Prostate gland (tissue), 2 donors: ENCODE measurements around the gene SMIM38. TPM values are rescaled to one million over a fixed set of nuclear protein-coding genes. Genes with fewer than 3 reads are reported as not detected.

Experiments
- DNase-seq: peaks from one replicate; pipeline ENCODE4 v3.0.0-alpha.2; 2019; ENCODE audit warnings: low spot score
- H3K27ac ChIP-seq, 2 donors: fragments of 200-600 bp; sonication (generic); 2 replicates each; pipeline ENCODE4 v1.5.1; 2017 to 2019
- H3K27me3 ChIP-seq: fragments of 200-600 bp; sonication (generic); replicated peaks from 2 replicates; pipeline ENCODE4 v1.5.1; 2019; ENCODE audit not compliant: insufficient read depth
- H3K36me3 ChIP-seq, 2 donors: fragments of 200-600 bp; sonication (generic); 1 replicate in 1 of 2; 2 replicates in 1 of 2; pipeline versions ENCODE4 v1.5.1 to v1.8.1; 2017 to 2019
- H3K4me1 ChIP-seq: fragments of 200-600 bp; sonication (generic); replicated peaks from 2 replicates; pipeline ENCODE4 v1.5.1; 2019
- H3K4me3 ChIP-seq, 2 donors: fragments of 200-600 bp; sonication (generic); 2 replicates each; pipeline ENCODE4 v1.5.1; 2017 to 2019
- H3K9me3 ChIP-seq: fragments of 200-600 bp; sonication (generic); 2 replicates; pipeline ENCODE4 v1.5.1; 2017
- POLR2A ChIP-seq: fragments of 450-650 bp; IDR thresholded peaks from one replicate; pipeline ENCODE4 v1.6.1; 2016; ENCODE audit warnings: antibody characterized with exemption, mild to moderate bottlenecking
- POLR2AphosphoS5 ChIP-seq: sonication (generic); formaldehyde crosslinking; IDR thresholded peaks from one replicate; pipeline ENCODE4 v1.6.1; 2017; ENCODE audit warnings: antibody characterized with exemption
- WGBS: methylation state at CpG from one replicate; pipeline ENCODE4 v1.1.5; 2018; 5-methylcytosine and 5-hydroxymethylcytosine counted together
- intact Hi-C: fragments of 100-400 bp; cut with DNase I; formaldehyde crosslinking; loops from one replicate; pipeline ENCODE4 v1.14.2; 2022
- total RNA-seq, 2 donors: library from RNA; depleted of rRNA; stranded (reverse); fragments of >200 nt; gene quantifications; one replicate each; pipeline ENCODE4 v1.1.0, GENCODE V29; 2016
- TF ChIP-seq, protein P1 (sequence below), 4 experiments: fragments of 200-600 bp in 2 of 4; fragments of 450-650 bp in 2 of 4; sonication (generic) in 2 of 4; IDR thresholded peaks; 1 replicate in 3 of 4; 2 replicates in 1 of 4; pipeline ENCODE4 v1.5.1; 2016 to 2019; ENCODE audit warnings: antibody characterized with exemption in 4 of 4, mild to moderate bottlenecking in 2 of 4, moderate library complexity in 2 of 4

The SMIM38 gene
- total RNA-seq, 2 donors from 2014 or later = 2.8 to 3.9 TPM

- H3K9me3 ChIP-seq = no peaks in the 10 kb centered on the region
- H3K27ac ChIP-seq = no peak overlapping the region
- intact Hi-C loops = loop anchor here (10.0 kb wide), 1 partner anchor 306 kb away; no protein-coding TSS in a partner anchor
- DNase-seq = no peak
- H3K27me3 ChIP-seq = no peaks in the 10 kb centered on the region
- TF ChIP-seq, protein P1, sequence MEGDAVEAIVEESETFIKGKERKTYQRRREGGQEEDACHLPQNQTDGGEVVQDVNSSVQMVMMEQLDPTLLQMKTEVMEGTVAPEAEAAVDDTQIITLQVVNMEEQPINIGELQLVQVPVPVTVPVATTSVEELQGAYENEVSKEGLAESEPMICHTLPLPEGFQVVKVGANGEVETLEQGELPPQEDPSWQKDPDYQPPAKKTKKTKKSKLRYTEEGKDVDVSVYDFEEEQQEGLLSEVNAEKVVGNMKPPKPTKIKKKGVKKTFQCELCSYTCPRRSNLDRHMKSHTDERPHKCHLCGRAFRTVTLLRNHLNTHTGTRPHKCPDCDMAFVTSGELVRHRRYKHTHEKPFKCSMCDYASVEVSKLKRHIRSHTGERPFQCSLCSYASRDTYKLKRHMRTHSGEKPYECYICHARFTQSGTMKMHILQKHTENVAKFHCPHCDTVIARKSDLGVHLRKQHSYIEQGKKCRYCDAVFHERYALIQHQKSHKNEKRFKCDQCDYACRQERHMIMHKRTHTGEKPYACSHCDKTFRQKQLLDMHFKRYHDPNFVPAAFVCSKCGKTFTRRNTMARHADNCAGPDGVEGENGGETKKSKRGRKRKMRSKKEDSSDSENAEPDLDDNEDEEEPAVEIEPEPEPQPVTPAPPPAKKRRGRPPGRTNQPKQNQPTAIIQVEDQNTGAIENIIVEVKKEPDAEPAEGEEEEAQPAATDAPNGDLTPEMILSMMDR (IDR thresholded peaks at IDR 0.05) = no peak
- TF ChIP-seq POLR2AphosphoS5 = no peak
- no peak for TF ChIP-seq POLR2A
- H3K4me3 ChIP-seq = no peak overlapping the region
- no peaks in the 10 kb centered on the region for H3K4me1 ChIP-seq
- 85% methylated on average over 21 of the region's 21 CpGs for whole genome bisulfite sequencing
- no peaks in the 10 kb centered on the region for H3K36me3 ChIP-seq
These were observed 2.8 kb downstream of the SMIM38 start for GRCh38 chr11:69158301-69159149.

DNA sequence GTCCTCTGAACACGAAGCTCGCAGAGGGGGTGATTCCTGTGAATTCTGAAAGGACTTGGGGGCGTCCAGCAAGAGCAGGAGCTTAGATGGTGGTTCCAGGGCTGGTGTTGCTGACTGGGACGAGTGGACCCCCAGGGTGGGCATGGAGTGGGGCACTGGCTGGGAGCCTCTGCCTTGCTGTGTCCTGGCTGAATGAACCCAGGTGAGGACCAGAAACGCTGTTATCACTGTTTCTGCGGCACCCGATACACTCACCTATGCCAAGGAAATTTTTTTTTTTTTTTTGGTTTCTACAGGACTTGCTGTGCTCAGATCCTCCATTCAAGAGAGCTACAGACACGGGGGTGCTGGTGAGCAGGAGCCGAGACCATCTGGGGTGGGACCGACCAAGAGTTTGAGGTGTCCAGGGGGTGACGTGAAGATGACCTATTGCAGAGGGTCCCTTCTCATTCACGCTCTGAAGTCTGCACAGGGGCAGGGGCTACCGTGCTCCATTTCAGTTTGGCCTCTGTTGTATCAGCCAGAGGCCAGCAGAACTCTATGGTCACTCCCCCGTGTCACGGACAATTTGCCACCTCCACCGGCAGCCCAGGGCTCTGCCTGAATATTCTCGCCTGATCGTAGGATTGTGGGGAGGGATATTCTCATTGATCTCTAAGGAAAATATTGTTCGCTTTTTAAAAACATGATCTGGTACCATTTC, 3.6 kb downstream of the SMIM38 start:
- intact Hi-C loops = loop anchor here (10.0 kb wide), 1 partner anchor 306 kb away; no protein-coding TSS in a partner anchor
- H3K4me3 ChIP-seq = no peak overlapping the region
- no peaks in the 10 kb centered on the region for H3K9me3 ChIP-seq
- H3K27ac ChIP-seq = no peak overlapping the region
- no peaks in the 10 kb centered on the region for H3K4me1 ChIP-seq
- H3K36me3 ChIP-seq = no peaks in the 10 kb centered on the region
- no peaks in the 10 kb centered on the region for H3K27me3 ChIP-seq
- no peak for DNase-seq
- TF ChIP-seq, protein P1 (IDR thresholded peaks at IDR 0.05) = no peak
- no peak for TF ChIP-seq POLR2A
- no peak for TF ChIP-seq POLR2AphosphoS5
- WGBS = 92% methylated on average over 19 of the region's 19 CpGs

GRCh38 chr11:69160296-69161116, 4.8 kb downstream of the SMIM38 start:
- no peaks in the 10 kb centered on the region for H3K36me3 ChIP-seq
- no peaks in the 10 kb centered on the region for H3K4me1 ChIP-seq
- TF ChIP-seq, protein P1 (IDR thresholded peaks at IDR 0.05) = no peak
- H3K9me3 ChIP-seq = no peaks in the 10 kb centered on the region
- WGBS = 82% methylated on average over 15 of the region's 15 CpGs
- H3K27ac ChIP-seq = no peak overlapping the region
- intact Hi-C loops = no loop called here
- no peaks in the 10 kb centered on the region for H3K27me3 ChIP-seq
- DNase-seq = no peak
- H3K4me3 ChIP-seq = no peak overlapping the region

DNA sequence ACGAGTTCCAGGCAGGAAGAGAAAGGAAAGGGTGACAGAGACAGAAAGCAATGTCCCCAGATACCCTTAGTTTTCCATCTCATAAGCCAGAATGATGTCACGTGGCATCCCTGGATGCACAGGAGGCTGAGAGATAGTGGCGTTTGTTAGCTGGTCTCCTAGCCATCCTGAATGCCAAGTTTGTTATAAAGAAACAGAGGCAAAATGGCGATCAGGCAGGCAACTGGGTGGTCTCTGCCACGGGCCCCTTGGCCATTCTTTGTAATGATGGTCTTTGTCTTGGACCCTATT, 5.3 kb downstream of the SMIM38 start:
- no peaks in the 10 kb centered on the region for H3K36me3 ChIP-seq
- intact Hi-C loops = no loop called here
- DNase-seq = no peak
- H3K27me3 ChIP-seq = no peaks in the 10 kb centered on the region
- TF ChIP-seq POLR2AphosphoS5 (no peak), POLR2A (no peak)
- TF ChIP-seq, protein P1 (IDR thresholded peaks at IDR 0.05) = no peak
- no peak overlapping the region for H3K27ac ChIP-seq
- H3K9me3 ChIP-seq = no peaks in the 10 kb centered on the region
- WGBS = 84% methylated on average over 5 of the region's 5 CpGs
- no peak overlapping the region for H3K4me3 ChIP-seq
- H3K4me1 ChIP-seq = no peaks in the 10 kb centered on the region
